ENCODE data around the gene COQ10B.
A peak's percentile ranks its signal among the peaks of the same experiment; 100 is the strongest.
"Not testable (repeated sequence)": the region's sequence is repeated elsewhere in the genome, so short reads cannot be mapped to it uniquely, and the experiment has no call there.

COQ10B gene

DNA sequence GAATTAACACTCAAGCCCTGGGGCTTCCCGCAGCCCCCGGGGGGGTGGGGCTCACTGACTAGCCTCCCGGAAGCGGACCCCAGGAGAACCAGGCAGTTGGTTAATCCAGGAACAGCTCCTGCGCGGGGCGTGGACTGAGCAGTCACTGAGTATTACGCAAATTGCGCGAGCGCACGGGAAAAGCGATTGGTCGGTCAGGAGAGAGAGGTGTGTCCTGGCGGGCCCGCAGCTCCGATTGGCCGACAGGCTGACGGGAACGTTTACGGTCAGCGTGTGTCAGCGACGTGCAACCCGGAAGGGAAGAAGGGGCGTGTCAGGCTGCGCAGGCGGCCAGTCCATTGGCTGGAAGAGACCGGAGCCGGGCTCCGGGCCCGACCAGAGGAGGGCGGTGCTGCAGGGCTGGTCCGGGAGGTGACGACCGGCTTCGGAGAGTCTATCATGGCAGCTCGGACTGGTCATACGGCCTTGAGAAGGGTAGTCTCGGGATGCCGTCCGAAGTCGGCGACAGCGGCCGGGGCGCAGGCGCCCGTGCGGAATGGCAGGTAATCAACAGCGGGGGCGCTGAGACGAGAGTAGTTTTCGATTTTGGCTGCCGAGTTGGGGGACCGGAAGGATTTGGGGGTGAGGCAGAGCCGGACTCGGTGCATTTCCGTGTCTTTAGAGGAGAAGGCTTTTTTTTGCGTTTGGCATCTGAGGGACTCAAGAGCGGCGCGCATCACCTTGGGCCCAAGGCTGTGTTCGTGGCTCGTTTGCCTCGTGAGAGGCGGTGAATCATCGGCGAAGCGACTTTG, at the start of gene COQ10B:
TSS of gene COQ10B (plus strand) at position 430 of the 791 bp plus-strand sequence. CDS start at position 439, 9 bp downstream.
- no peaks in the 10 kb centered on the region for H3K27me3 ChIP-seq (ENCODE audit: control insufficient read depth, insufficient read depth, low read length)
- H3K36me3 ChIP-seq (ENCODE audit: control insufficient read depth, insufficient read depth, low read length) = no peaks in the 10 kb centered on the region
- peak within 1 kb of the TSS; percentile 77 for H3K4me3 ChIP-seq (ENCODE audit: low read length)
- H3K27ac ChIP-seq (ENCODE audit: low read depth, low read length) = peak within 1 kb of the TSS; percentile 92
- H3K4me1 ChIP-seq (ENCODE audit: control insufficient read depth, insufficient read depth, low read length) = peaks cover 7% of the 10 kb centered on the region
- H3K9ac ChIP-seq (ENCODE audit: low read length) = peak within 1 kb of the TSS; percentile 89

DNA sequence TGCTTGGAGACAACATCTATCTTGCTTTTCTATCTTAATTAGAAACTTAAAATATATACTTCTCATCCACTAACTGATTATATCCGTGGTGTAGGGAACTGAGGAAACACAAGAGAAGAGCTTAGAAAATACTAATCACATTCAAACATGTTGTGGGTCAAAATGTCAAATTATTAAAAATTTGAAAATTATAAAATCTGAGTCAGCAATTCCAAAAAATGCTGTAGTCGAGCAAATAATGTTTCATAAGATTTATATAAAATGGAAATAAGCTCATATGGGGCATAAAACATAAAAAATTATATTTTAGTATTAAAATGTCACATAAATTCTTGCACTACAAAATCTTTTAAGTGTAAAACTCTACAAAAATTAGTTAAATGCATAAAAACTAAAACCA, 47.8 kb upstream of the COQ10B start:
- H3K27me3 ChIP-seq (ENCODE audit: control insufficient read depth, insufficient read depth, low read length) = no peaks in the 10 kb centered on the region
- H3K36me3 ChIP-seq (ENCODE audit: control insufficient read depth, insufficient read depth, low read length) = peaks cover 49% of the 10 kb centered on the region
- H3K27ac ChIP-seq (ENCODE audit: low read depth, low read length) = no peak overlapping the region
- no peak overlapping the region for H3K4me3 ChIP-seq (ENCODE audit: low read length)
- H3K9ac ChIP-seq (ENCODE audit: low read length) = no peak overlapping the region
- H3K4me1 ChIP-seq (ENCODE audit: control insufficient read depth, insufficient read depth, low read length) = no peaks in the 10 kb centered on the region

DNA sequence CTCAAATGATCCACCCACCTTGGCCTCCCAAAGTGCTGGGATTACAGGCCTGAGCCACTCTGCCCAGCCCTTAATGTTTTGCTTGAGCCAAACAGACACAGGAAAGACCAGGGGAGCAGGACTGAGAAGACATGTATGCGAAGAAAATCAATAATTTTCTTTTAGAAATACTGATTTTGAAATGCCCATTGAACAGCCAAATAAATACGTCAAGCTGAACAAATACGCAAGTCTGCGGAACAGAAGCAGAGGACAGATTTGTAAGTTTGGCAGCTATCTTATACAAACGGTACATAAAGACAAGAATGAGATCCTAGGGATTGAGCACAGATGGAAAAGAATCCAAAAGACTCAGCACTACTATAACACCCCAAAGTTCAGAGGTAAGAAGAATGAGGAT, 39.3 kb upstream of the COQ10B start:
- H3K9ac ChIP-seq (ENCODE audit: low read length) = no peak overlapping the region
- H3K4me1 ChIP-seq (ENCODE audit: control insufficient read depth, insufficient read depth, low read length) = no peaks in the 10 kb centered on the region
- peaks cover 43% of the 10 kb centered on the region for H3K36me3 ChIP-seq (ENCODE audit: control insufficient read depth, insufficient read depth, low read length)
- no peak overlapping the region for H3K27ac ChIP-seq (ENCODE audit: low read depth, low read length)
- no peak overlapping the region for H3K4me3 ChIP-seq (ENCODE audit: low read length)
- no peaks in the 10 kb centered on the region for H3K27me3 ChIP-seq (ENCODE audit: control insufficient read depth, insufficient read depth, low read length)

DNA sequence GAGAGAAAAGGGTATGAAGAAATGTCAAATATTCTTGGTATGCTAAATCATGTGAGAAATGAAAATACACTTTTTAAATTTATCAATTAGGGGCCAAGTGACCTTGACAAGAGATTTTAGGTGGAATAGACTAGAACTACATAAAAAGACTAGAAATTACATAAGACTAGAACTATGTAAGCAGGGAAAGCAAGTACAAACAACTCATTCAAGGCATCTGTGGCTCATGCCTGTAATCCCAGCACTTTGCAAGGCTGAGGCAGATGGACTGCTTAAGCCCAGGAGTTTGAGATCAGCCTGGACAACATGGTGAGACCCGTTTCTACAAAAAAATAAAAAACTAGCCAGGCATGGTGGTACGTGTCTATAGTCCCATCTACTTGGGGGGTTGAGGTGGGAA, 38.8 kb upstream of the COQ10B start:
- H3K4me3 ChIP-seq (ENCODE audit: low read length) = no peak overlapping the region
- H3K27ac ChIP-seq (ENCODE audit: low read depth, low read length) = no peak overlapping the region
- H3K9ac ChIP-seq (ENCODE audit: low read length) = no peak overlapping the region
- peaks cover 39% of the 10 kb centered on the region for H3K36me3 ChIP-seq (ENCODE audit: control insufficient read depth, insufficient read depth, low read length)
- no peaks in the 10 kb centered on the region for H3K27me3 ChIP-seq (ENCODE audit: control insufficient read depth, insufficient read depth, low read length)
- no peaks in the 10 kb centered on the region for H3K4me1 ChIP-seq (ENCODE audit: control insufficient read depth, insufficient read depth, low read length)

DNA sequence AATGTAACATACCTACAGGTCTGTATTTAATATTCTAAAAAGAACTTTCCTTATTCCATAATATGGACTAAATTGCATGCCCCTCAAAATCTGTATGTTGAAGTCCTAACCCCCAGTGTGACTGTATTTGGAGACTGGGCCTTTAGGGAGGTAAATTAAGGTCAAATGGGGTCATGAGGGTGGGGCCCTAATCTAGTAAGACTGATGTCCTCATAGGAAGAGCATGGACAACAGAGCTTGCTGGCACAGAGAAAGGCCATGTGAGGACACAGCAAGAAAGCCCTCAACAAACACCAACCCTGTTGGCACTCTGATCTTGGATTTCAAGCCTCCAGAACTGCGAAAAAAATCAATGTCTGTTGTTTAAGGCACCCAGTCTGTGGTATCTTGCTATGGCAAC, 37.1 kb upstream of the COQ10B start:
- no peak overlapping the region for H3K9ac ChIP-seq (ENCODE audit: low read length)
- no peaks in the 10 kb centered on the region for H3K27me3 ChIP-seq (ENCODE audit: control insufficient read depth, insufficient read depth, low read length)
- no peak overlapping the region for H3K4me3 ChIP-seq (ENCODE audit: low read length)
- H3K27ac ChIP-seq (ENCODE audit: low read depth, low read length) = no peak overlapping the region
- no peaks in the 10 kb centered on the region for H3K4me1 ChIP-seq (ENCODE audit: control insufficient read depth, insufficient read depth, low read length)
- H3K36me3 ChIP-seq (ENCODE audit: control insufficient read depth, insufficient read depth, low read length) = peaks cover 31% of the 10 kb centered on the region

DNA sequence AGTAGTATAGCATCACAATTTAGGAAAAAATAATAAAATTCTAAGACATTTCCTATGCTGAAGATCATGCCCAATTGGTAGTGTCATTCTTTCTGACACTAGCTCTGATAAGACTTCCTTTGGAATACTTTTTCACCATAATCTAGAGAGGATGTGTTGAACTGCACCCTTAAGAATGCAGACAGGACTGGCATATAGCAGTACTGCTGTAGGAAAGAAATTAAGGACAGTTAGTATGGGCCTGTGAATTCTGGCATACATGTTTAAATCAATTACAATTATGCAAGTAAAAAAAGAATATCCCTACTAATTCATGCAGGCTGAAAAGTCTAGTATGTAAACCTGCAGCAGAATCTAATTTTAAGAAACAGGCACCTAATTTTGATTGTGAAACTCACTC, 33.9 kb upstream of the COQ10B start:
- Histone ChIP-seq H3K4me3 (ENCODE audit: low read length) (no peak overlapping the region), H3K4me1 (ENCODE audit: control insufficient read depth, insufficient read depth, low read length) (no peaks in the 10 kb centered on the region), H3K27ac (ENCODE audit: low read depth, low read length) (no peak overlapping the region), H3K27me3 (ENCODE audit: control insufficient read depth, insufficient read depth, low read length) (no peaks in the 10 kb centered on the region), H3K9ac (ENCODE audit: low read length) (no peak overlapping the region), H3K36me3 (ENCODE audit: control insufficient read depth, insufficient read depth, low read length) (peaks cover 24% of the 10 kb centered on the region)

DNA sequence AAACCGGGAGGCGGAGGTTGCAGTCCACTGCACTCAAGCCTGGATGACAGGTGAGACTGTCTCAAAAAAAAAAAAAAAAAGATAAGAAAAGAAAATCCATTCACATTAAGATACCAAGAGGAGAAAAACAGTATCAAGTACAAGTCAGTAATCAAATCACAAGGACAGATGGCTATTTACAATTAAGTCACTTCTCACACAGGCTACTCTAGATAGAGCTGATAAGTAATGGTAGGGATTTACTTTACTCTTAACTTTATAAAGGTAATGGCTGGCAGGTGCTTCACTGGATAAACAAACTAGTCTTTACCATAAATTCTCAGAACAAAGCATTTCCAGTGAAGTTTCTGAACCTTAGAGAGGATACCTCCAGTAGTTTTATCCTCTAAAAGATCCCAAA, 30.0 kb upstream of the COQ10B start:
- no peaks in the 10 kb centered on the region for H3K27me3 ChIP-seq (ENCODE audit: control insufficient read depth, insufficient read depth, low read length)
- no peak overlapping the region for H3K4me3 ChIP-seq (ENCODE audit: low read length)
- H3K4me1 ChIP-seq (ENCODE audit: control insufficient read depth, insufficient read depth, low read length) = peaks cover 5% of the 10 kb centered on the region
- H3K9ac ChIP-seq (ENCODE audit: low read length) = no peak overlapping the region
- peaks cover 3% of the 10 kb centered on the region for H3K36me3 ChIP-seq (ENCODE audit: control insufficient read depth, insufficient read depth, low read length)
- H3K27ac ChIP-seq (ENCODE audit: low read depth, low read length) = no peak overlapping the region

DNA sequence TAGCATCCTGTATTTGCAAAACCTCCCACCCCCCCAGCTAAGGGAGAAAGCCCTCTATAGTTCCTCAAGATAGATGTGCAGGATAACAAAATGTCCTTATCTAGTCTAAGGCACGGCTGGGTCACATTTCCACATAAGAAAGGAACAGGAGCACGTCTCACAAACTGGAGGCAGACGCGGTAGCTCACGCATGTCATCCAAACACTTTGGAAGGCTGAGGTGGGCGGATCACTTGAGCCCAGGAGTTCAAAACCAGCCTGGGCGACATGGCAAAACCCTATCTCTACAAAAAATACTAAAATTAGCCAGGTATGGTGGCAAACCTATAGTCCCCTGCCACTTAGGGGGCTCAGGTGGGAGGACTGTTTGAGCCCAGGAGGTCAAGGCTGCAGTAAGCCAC, 27.8 kb upstream of the COQ10B start:
- Histone ChIP-seq H3K4me3 (ENCODE audit: low read length) (no peak overlapping the region), H3K4me1 (ENCODE audit: control insufficient read depth, insufficient read depth, low read length) (peaks cover 5% of the 10 kb centered on the region), H3K36me3 (ENCODE audit: control insufficient read depth, insufficient read depth, low read length) (peaks cover 3% of the 10 kb centered on the region), H3K27me3 (ENCODE audit: control insufficient read depth, insufficient read depth, low read length) (no peaks in the 10 kb centered on the region), H3K27ac (ENCODE audit: low read depth, low read length) (no peak overlapping the region), H3K9ac (ENCODE audit: low read length) (no peak overlapping the region)

DNA sequence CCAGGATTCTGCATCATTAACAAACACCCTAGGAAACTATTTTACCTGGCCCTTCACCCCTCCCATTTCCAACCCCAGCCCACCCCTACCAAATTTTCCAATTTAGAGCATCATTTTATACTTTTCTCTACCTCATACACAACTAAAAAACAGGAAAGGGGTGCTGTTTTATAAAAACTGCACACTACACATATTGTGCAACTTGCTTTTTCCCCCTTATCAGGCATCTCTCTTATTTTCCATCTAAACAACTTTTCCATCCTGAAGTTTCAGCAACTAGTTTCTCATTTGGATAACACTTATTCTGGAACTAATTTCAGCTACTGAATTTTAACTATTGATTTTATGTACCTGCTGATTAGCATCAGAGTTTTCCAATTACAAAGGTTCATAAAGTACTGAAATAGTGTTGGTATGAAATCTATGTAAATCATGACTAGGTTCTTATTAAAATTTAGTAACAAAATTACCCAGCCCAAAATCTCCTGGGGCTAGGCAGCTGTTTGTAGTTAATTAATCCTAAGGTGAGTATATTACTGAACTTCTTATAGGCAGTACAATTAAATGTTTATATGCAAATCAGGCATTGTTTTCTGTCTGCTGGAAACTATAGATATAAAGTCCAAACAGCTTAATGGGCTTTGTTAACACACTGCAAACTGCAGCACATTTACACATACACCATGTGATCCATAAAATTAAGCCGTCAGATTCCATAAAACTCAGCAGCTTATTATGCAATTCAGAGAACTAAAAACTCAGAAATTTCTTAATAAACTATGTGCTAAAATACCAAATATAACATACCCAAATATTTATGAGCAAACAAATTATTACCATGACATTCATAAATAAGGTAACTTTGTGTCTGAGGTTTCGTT, 26.4 kb upstream of the COQ10B start:
- no peaks in the 10 kb centered on the region for H3K27me3 ChIP-seq (ENCODE audit: control insufficient read depth, insufficient read depth, low read length)
- no peak overlapping the region for H3K27ac ChIP-seq (ENCODE audit: low read depth, low read length)
- H3K4me1 ChIP-seq (ENCODE audit: control insufficient read depth, insufficient read depth, low read length) = peaks cover 7% of the 10 kb centered on the region
- no peak overlapping the region for H3K4me3 ChIP-seq (ENCODE audit: low read length)
- no peaks in the 10 kb centered on the region for H3K36me3 ChIP-seq (ENCODE audit: control insufficient read depth, insufficient read depth, low read length)
- H3K9ac ChIP-seq (ENCODE audit: low read length) = no peak overlapping the region

DNA sequence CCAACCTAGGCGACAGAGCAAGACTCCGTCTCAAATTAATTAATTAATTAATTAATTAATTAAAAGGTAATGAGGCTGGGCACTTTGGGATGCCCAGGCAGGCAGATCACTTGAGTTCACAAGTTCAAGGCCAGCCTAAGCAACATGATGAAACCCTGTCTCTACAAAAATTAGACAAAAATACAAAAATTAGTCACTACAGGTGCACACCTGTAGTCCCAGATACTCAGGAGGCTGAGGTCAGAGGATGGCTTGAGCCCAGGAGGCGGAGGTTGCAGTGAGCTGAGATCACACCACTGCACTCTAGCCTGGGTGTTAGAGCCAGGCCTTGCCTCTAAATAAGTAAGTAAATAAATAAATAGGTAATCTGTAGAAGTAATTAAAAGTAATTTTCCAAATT, 25.4 kb upstream of the COQ10B start:
- H3K36me3 ChIP-seq (ENCODE audit: control insufficient read depth, insufficient read depth, low read length) = no peaks in the 10 kb centered on the region
- H3K27ac ChIP-seq (ENCODE audit: low read depth, low read length) = no peak overlapping the region
- H3K4me3 ChIP-seq (ENCODE audit: low read length) = no peak overlapping the region
- H3K9ac ChIP-seq (ENCODE audit: low read length) = no peak overlapping the region
- no peaks in the 10 kb centered on the region for H3K27me3 ChIP-seq (ENCODE audit: control insufficient read depth, insufficient read depth, low read length)
- H3K4me1 ChIP-seq (ENCODE audit: control insufficient read depth, insufficient read depth, low read length) = peaks cover 17% of the 10 kb centered on the region

DNA sequence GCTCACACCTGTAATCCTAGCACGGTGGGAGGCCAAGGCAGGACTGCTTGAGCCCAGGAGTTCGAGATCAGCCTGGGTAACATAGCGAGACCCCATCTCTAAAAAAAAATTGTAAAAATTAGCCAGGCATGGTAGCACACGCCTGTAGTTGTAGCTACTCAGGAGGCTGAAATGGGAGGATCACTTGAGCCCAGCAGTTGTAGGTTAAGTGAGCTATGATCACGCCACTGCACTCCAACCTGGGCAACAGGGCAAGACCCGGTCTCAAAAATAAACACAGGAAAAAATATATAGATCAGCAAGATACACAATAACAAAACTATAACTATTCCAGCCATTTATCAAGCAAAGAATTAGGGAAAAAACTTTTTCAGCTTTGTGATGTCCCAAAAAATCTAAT, 21.5 kb upstream of the COQ10B start:
- H3K9ac ChIP-seq (ENCODE audit: low read length) = no peak overlapping the region
- H3K36me3 ChIP-seq (ENCODE audit: control insufficient read depth, insufficient read depth, low read length) = no peaks in the 10 kb centered on the region
- H3K27me3 ChIP-seq (ENCODE audit: control insufficient read depth, insufficient read depth, low read length) = no peaks in the 10 kb centered on the region
- H3K27ac ChIP-seq (ENCODE audit: low read depth, low read length) = no peak overlapping the region
- H3K4me1 ChIP-seq (ENCODE audit: control insufficient read depth, insufficient read depth, low read length) = peaks cover 28% of the 10 kb centered on the region
- no peak overlapping the region for H3K4me3 ChIP-seq (ENCODE audit: low read length)

DNA sequence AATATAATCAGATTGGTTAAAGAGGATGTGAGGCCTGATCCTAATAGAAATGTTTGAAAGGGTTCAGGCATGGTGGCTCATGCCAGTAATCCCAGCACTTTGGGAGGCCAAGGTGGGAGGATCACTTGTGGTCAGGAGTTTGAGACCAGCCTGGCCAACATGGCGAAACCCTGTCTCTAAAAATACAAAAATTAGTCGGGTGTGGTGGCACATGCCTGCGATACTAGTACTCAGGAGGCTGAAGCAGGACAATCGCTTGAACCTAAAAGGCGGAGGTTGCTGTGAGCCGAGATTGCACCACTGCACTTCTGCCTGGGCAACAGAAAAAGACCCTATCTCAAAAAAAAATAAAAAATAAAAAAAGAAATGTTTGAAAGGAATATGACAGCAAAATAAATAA, 20.8 kb upstream of the COQ10B start:
- H3K27me3 ChIP-seq (ENCODE audit: control insufficient read depth, insufficient read depth, low read length) = not testable (repeated sequence)

More for the DNA sequence above, 20.8 kb upstream of the COQ10B start:
- H3K36me3 ChIP-seq (ENCODE audit: control insufficient read depth, insufficient read depth, low read length); H3K9ac ChIP-seq (ENCODE audit: low read length); H3K4me3 ChIP-seq (ENCODE audit: low read length); H3K27ac ChIP-seq (ENCODE audit: low read depth, low read length): not testable (repeated sequence)
- H3K4me1 ChIP-seq (ENCODE audit: control insufficient read depth, insufficient read depth, low read length) = peaks cover 24% of the 10 kb centered on the region

Data from rectal smooth muscle tissue (tissue), 1 donor.